CD4-positive, CD25-positive, alpha-beta regulatory T cell (primary cell): Measurements from ENCODE around the gene TP53I11. TPM values are rescaled to one million over a fixed set of nuclear protein-coding genes. Genes with fewer than 3 reads are reported as not detected.
A peak's percentile ranks its signal among the peaks of the same experiment; 100 is the strongest.

Experiments used
- ATAC-seq, 2 donors: fragments of 150-1000 bp; cut with Tn5 transposase; one replicate each; pipeline ENCODE4 v1.10.0; 2021; ENCODE audit warnings: low read depth in 2 of 2, moderate number of reproducible peaks in 2 of 2, moderate library complexity in 1 of 2
- DNase-seq, 3 donors: peaks; one replicate each; pipeline versions ENCODE4 v3.0.0 to v3.0.0-alpha.2; 2012 to 2022; ENCODE audit warnings: mixed read lengths in 1 of 3
- H3K27ac ChIP-seq: one replicate; pipeline ENCODE4 v1.7.0; 2013; ENCODE audit warnings: mild to moderate bottlenecking, low read length; ENCODE audit not compliant: insufficient read depth, poor library complexity, severe bottlenecking
- H3K27me3 ChIP-seq: one replicate; pipeline ENCODE4 v1.7.0; 2013; ENCODE audit warnings: low read length; ENCODE audit not compliant: control insufficient read depth, insufficient read depth
- H3K36me3 ChIP-seq: one replicate; pipeline ENCODE4 v1.7.0; 2013; ENCODE audit warnings: mild to moderate bottlenecking, low read length, moderate library complexity; ENCODE audit not compliant: control insufficient read depth, insufficient read depth
- H3K4me1 ChIP-seq: 2 replicates; pipeline ENCODE4 v1.7.0; 2013; ENCODE audit warnings: mild to moderate bottlenecking, low read length; ENCODE audit not compliant: insufficient read depth, control insufficient read depth, poor library complexity, severe bottlenecking
- H3K4me3 ChIP-seq: one replicate; pipeline ENCODE4 v1.7.0; 2013; ENCODE audit warnings: low read depth, mild to moderate bottlenecking, low read length, moderate library complexity
- H3K9me3 ChIP-seq, 2 experiments: 1 replicate in 1 of 2; 2 replicates in 1 of 2; pipeline ENCODE4 v1.7.0; 2013; ENCODE audit warnings: low read length in 2 of 2, mild to moderate bottlenecking in 1 of 2, moderate library complexity in 1 of 2; ENCODE audit not compliant: control insufficient read depth in 2 of 2
- H3K27ac Mint-ChIP-seq, 3 donors: one replicate each; pipeline ENCODE4 v1.8.0; 2020 to 2022; ENCODE audit warnings: mild to moderate bottlenecking in 3 of 3, mixed read lengths in 3 of 3, moderate library complexity in 2 of 3
- H3K27me3 Mint-ChIP-seq: one replicate; pipeline ENCODE4 v1.8.0; 2022; ENCODE audit warnings: mild to moderate bottlenecking, mixed read lengths
- H3K36me3 Mint-ChIP-seq: one replicate; pipeline ENCODE4 v1.8.0; 2020; ENCODE audit warnings: mixed read lengths
- H3K4me1 Mint-ChIP-seq, 4 donors: one replicate each; pipeline ENCODE4 v1.8.0; 2020 to 2022; ENCODE audit warnings: mixed read lengths in 4 of 4, mild to moderate bottlenecking in 1 of 4
- H3K4me3 Mint-ChIP-seq, 4 donors: one replicate each; pipeline ENCODE4 v1.8.0; 2020 to 2022; ENCODE audit warnings: mild to moderate bottlenecking in 4 of 4, mixed read lengths in 4 of 4, moderate library complexity in 3 of 4
- H3K9me3 Mint-ChIP-seq, 7 donors: one replicate each; pipeline ENCODE4 v1.8.0; 2020 to 2022; ENCODE audit warnings: mixed read lengths in 7 of 7, mild to moderate bottlenecking in 3 of 7, moderate library complexity in 2 of 7
- polyA plus RNA-seq, 4 donors: library from polyadenylated mRNA; unstranded; fragments of 300-500 nt; fragmentation: Illumina TruSeq; gene quantifications; one replicate each; pipeline ENCODE4 v1.2.3, GENCODE V29; 2021
- total RNA-seq: library from RNA; stranded (reverse); gene quantifications from one replicate; pipeline ENCODE4 v1.2.3, GENCODE V29; 2022

Gene TP53I11
- total and polyA plus RNA-seq, 5 donors from 2014 or later, result 2.0 to 17.4 (median 2.6) TPM

DNA sequence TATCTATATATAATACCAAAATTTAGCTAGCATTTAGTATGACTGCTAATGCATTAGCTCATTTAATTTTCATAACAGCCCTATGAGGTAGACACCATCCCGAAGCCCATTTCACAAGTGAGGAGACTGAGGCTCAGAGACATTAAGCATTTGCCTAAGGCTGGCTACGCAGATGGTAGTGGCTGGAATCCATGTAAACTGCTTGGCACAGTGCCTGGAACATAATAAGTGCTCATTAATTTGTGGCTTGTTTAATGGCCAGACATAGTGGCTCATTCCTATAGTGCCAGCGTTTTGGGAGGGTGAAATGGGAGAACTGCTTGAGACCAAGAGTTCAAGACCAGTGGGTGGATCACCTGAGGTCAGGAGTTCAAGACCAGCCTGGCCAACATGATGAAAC, 17.8 kb upstream of the TP53I11 start:
- Histone ChIP-seq H3K27me3 (no peaks in the 10 kb centered on the region), H3K4me3 (no peak overlapping the region), H3K36me3 (no peaks in the 10 kb centered on the region), H3K9me3 (no peaks in the 10 kb centered on the region), H3K27ac (no peak overlapping the region), H3K4me1 (no peaks in the 10 kb centered on the region)
- DNase-seq (no peak), ATAC-seq (no peak)
- Mint-ChIP-seq H3K27me3 (no peaks in the 10 kb centered on the region), H3K36me3 (no peaks in the 10 kb centered on the region), H3K9me3 (no peaks in the 10 kb centered on the region), H3K4me3 (no peak overlapping the region), H3K4me1 (no peaks in the 10 kb centered on the region), H3K27ac (no peak overlapping the region)

DNA sequence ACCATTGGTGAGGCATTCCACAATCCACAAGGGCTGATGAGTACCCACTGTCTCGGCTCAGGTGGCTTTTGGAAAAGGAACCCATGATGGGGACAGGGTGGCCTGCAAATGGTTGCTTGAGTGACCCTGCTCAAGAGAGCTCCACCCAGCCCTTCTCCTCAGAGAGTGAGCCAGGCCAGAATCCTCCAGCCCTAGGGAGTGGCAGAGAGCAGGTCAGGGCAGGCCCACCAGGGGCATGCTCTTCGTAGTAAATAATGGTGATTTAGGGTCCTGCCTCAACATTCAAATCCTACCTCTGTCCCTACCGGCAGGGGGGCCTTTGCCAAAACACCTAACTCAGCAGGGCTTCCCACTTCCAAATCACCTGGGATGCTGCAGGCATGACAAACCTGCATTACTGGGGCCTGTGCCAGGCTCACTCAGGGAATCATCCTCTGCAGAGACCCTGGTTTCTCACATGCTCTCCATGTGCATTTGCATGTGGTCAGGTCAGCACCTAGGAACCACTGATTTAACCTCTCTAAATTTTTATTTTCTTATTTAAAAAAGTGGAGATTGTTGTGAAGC, 17.3 kb upstream of the TP53I11 start:
- no peak overlapping the region for H3K4me3 ChIP-seq
- H3K9me3 Mint-ChIP-seq, result no peaks in the 10 kb centered on the region
- no peaks in the 10 kb centered on the region for H3K4me1 ChIP-seq
- ATAC-seq, result no peak
- H3K27me3 ChIP-seq, result no peaks in the 10 kb centered on the region
- H3K27ac ChIP-seq, result no peak overlapping the region
- DNase-seq, result no peak
- H3K36me3 Mint-ChIP-seq, result no peaks in the 10 kb centered on the region
- H3K27me3 Mint-ChIP-seq, result no peaks in the 10 kb centered on the region
- H3K4me3 Mint-ChIP-seq, result no peak overlapping the region
- H3K4me1 Mint-ChIP-seq, result no peaks in the 10 kb centered on the region
- peak overlapping the region in 1 of 3 donors; percentile 63 for H3K27ac Mint-ChIP-seq
- H3K9me3 ChIP-seq, result no peaks in the 10 kb centered on the region
- H3K36me3 ChIP-seq, result no peaks in the 10 kb centered on the region

DNA sequence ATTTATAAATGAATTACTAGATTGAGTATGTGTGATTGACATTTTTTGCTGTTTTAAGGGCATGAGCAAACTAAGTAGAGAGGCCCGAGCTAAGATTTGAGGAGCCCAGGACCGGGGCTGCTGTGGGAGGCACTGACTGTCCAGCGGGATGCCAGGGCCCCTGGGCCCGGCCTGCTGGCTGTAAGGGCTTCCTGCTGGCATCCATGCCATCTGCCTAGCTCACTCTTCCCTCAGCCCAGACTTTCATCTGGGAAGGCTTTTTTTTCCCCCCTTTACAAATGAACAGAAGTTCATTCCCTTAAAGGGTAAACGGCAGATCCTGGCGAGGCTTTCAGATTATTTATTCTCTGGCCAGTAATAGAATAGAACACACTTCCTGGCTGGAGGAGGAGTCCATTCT, 16.0 kb upstream of the TP53I11 start:
- Mint-ChIP-seq H3K27me3 (no peaks in the 10 kb centered on the region), H3K36me3 (no peaks in the 10 kb centered on the region), H3K9me3 (no peaks in the 10 kb centered on the region), H3K4me1 (no peaks in the 10 kb centered on the region), H3K4me3 (no peak overlapping the region), H3K27ac (no peak overlapping the region)
- Histone ChIP-seq H3K4me1 (no peaks in the 10 kb centered on the region), H3K27ac (no peak overlapping the region), H3K4me3 (no peak overlapping the region), H3K27me3 (no peaks in the 10 kb centered on the region), H3K36me3 (no peaks in the 10 kb centered on the region), H3K9me3 (no peaks in the 10 kb centered on the region)
- no peak for ATAC-seq
- DNase-seq, result no peak

DNA sequence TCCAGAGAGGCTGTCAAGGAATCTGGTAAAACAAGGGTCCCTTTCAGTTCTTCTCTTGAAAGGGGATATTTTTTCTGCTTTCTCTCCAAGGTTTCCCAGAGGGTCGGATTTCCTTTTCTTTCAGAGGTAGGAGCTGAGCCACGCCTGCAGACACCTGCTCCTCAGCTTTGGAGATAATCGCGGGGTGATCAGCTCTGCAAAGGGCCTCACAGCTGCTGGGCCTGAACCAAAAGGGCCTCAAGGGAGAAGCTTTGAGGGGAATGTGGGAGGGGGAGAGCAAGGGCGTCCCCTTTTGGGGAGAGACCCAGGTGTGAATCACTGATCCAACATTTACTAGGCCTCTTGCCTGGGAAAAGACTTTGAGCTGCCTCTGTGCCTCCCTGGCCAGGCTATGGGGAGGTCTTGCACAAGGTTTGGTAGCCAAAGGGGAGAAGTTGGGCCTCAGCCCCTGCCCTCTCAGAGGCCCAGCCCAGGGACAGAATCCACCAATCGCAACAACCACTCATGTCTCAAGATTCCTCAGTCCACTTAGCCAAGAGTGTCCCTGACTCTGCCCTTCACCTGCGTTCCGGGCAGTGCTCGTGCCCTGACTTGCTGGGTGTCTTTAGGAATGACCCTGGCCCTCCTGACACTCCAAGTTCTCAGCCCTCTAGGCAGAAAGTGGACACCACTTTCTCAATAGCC, 14.0 kb upstream of the TP53I11 start:
- no peak overlapping the region for H3K4me3 ChIP-seq
- H3K27ac ChIP-seq, result no peak overlapping the region
- H3K9me3 ChIP-seq, result no peaks in the 10 kb centered on the region
- DNase-seq (no peak), ATAC-seq (no peak)
- Mint-ChIP-seq H3K9me3 (no peaks in the 10 kb centered on the region), H3K36me3 (no peaks in the 10 kb centered on the region), H3K4me3 (no peak overlapping the region), H3K27ac (no peak overlapping the region), H3K4me1 (no peaks in the 10 kb centered on the region), H3K27me3 (peaks cover 6% of the 10 kb centered on the region)
- H3K27me3 ChIP-seq, result no peaks in the 10 kb centered on the region
- H3K36me3 ChIP-seq, result no peaks in the 10 kb centered on the region
- no peaks in the 10 kb centered on the region for H3K4me1 ChIP-seq

DNA sequence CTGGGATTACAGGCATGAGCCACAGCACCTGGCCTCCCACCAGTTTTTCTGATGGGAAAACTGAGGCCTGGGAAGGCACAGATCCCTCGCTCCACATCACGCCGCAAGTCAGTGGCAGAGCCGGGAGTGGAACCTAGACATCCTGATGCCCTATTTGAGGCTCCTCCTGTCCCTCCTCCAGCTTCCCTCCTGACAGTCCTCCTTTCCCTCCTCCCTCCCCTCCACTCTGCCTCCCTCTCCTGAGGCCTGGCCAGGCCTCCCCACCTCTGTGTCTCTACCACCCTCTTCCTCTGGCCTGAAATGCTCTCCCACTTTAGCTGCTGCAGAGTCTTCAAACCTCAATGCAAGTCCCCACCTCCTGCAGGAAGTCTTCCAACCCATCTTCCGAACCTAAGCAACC, 13.3 kb upstream of the TP53I11 start:
- H3K4me3 Mint-ChIP-seq, result no peak overlapping the region
- no peaks in the 10 kb centered on the region for H3K36me3 ChIP-seq
- no peaks in the 10 kb centered on the region for H3K9me3 ChIP-seq
- no peak for DNase-seq
- H3K4me3 ChIP-seq, result no peak overlapping the region
- H3K9me3 Mint-ChIP-seq, result no peaks in the 10 kb centered on the region
- no peaks in the 10 kb centered on the region for H3K27me3 ChIP-seq
- H3K27ac Mint-ChIP-seq, result peak overlapping the region in 1 of 3 donors; percentile 78
- no peak for ATAC-seq
- H3K4me1 Mint-ChIP-seq, result no peaks in the 10 kb centered on the region
- no peaks in the 10 kb centered on the region for H3K36me3 Mint-ChIP-seq
- no peak overlapping the region for H3K27ac ChIP-seq
- no peaks in the 10 kb centered on the region for H3K4me1 ChIP-seq
- peaks cover 6% of the 10 kb centered on the region for H3K27me3 Mint-ChIP-seq

DNA sequence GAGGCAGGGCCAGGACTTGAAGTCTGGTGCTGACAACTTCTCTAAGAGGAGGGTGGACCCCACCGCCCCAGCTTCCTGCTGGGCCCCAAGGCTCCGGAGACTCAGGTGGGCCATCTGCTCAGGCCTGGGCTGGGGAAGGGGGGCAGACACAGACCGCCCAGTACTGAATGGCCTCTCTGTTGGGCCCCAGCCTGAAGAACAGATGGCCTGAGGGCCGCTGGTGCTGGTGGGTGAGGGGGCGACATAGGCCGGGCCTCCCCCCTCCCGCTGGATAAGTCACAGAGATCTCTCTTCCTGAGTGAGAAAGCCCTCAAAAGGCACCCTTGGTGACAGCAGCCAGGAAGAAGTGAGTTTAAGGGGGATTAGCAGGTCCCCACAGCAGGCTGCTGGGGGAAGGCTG, 12.5 kb upstream of the TP53I11 start:
- H3K4me1 Mint-ChIP-seq, result no peaks in the 10 kb centered on the region
- H3K9me3 ChIP-seq, result no peaks in the 10 kb centered on the region
- no peak overlapping the region for H3K4me3 Mint-ChIP-seq
- no peaks in the 10 kb centered on the region for H3K4me1 ChIP-seq
- no peak for DNase-seq
- H3K4me3 ChIP-seq, result no peak overlapping the region
- no peaks in the 10 kb centered on the region for H3K36me3 Mint-ChIP-seq
- no peaks in the 10 kb centered on the region for H3K36me3 ChIP-seq
- H3K9me3 Mint-ChIP-seq, result no peaks in the 10 kb centered on the region
- no peak overlapping the region for H3K27ac Mint-ChIP-seq
- H3K27me3 ChIP-seq, result no peaks in the 10 kb centered on the region
- H3K27me3 Mint-ChIP-seq, result peaks cover 6% of the 10 kb centered on the region
- H3K27ac ChIP-seq, result no peak overlapping the region
- ATAC-seq, result no peak

DNA sequence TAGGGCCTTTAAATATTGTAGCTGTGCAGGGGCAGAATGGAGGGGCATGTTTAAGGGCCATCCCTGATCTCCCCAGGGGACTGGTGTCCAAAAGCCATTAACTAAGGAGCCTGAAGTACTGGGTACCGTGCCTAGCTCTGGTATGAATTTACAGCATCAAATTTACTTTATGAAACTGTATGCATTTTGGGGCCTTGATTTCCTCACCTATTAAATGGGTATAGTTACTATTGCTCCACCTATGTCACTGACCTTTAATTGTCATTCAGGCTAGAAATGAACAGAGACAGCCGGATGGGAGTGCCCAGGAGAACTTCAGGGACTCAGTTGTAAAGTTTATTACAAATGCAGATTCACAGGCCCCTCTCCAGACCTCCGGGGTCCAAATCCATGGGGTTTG, 11.8 kb upstream of the TP53I11 start:
- no peak for ATAC-seq

DNA sequence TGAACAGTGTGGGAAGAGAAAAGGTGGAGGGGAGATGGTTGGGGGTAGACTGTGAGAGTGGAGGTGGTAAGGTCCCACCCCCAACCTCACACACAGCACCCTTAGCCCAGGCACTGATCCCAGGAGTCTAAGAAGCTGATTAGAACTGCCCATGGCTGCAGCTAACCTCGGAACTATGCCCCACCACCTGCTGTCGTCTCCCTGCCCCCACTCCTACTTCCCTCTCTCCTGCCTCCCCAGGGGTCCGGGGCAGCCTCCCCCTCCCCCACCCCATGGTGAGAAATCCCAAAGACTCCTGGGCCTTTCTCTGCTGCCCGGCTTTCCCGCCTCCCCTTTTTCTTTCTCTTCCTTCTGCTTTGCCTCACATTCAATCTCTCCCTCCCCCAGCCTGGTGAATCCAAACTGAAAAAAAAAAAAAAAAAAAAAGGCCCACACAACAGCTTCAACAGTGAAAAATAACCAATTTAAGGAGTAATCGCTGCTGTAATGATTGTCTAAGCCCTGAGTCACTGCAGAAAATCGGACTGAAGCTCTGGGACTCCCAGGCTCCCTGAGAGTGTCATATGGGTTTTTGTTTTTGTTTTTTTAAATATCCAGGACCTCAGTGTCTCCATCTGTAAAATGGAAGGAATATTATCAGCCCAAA, 9.6 kb upstream of the TP53I11 start:
- Mint-ChIP-seq H3K27me3 (peaks cover 6% of the 10 kb centered on the region), H3K36me3 (no peaks in the 10 kb centered on the region), H3K4me3 (no peak overlapping the region), H3K4me1 (no peaks in the 10 kb centered on the region), H3K9me3 (no peaks in the 10 kb centered on the region), H3K27ac (no peak overlapping the region)
- Histone ChIP-seq H3K27ac (no peak overlapping the region), H3K36me3 (no peaks in the 10 kb centered on the region), H3K4me3 (no peak overlapping the region), H3K27me3 (no peaks in the 10 kb centered on the region), H3K4me1 (no peaks in the 10 kb centered on the region), H3K9me3 (no peaks in the 10 kb centered on the region)
- DNase-seq (no peak), ATAC-seq (no peak)

More for the DNA sequence above, 11.8 kb upstream of the TP53I11 start:
- H3K4me3 ChIP-seq, result no peak overlapping the region
- no peaks in the 10 kb centered on the region for H3K27me3 ChIP-seq
- no peaks in the 10 kb centered on the region for H3K9me3 ChIP-seq
- no peak for DNase-seq
- H3K36me3 ChIP-seq, result no peaks in the 10 kb centered on the region
- Mint-ChIP-seq H3K27ac (no peak overlapping the region), H3K9me3 (no peaks in the 10 kb centered on the region), H3K4me3 (no peak overlapping the region), H3K36me3 (no peaks in the 10 kb centered on the region), H3K4me1 (no peaks in the 10 kb centered on the region), H3K27me3 (peaks cover 6% of the 10 kb centered on the region)
- no peaks in the 10 kb centered on the region for H3K4me1 ChIP-seq
- H3K27ac ChIP-seq, result no peak overlapping the region
